ENCODE results near the gene BTNL8. TPM values are rescaled to one million over a fixed set of nuclear protein-coding genes. Genes with fewer than 3 reads are reported as not detected.
A peak's percentile ranks its signal among the peaks of the same experiment; 100 is the strongest.
"Not testable (repeated sequence)": the region's sequence is repeated elsewhere in the genome, so short reads cannot be mapped to it uniquely, and the experiment has no call there.

The BTNL8 gene
- total RNA-seq, 2 experiments from 2014 or later, result not detected

DNA sequence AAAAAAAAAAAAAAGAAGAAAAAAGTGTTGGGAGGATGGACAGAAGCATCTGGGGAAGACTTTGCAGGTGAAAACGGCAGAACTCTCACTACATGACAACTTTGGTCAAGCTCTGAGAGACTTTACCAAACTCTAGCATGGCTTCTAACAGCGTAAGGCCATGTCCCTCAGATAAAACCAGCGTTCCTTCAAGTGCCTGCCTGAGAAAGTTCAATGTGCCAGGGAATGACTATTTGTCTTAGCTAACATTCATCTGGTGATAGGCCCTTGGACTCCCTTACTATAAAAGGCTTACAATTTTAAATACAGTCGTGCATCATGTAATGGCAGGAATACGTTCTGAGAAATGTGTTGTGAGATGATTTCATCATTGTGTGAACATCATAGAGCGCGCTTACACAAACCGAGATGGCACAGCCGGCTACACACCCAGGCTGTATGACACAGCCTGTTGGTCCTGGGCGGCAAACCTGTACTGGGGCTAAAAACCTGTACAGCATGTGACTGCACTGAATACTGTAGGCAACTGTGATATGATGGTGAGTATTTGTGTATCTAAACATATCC is 23.0 kb upstream of the BTNL8 start:
- H3K4me3 Mint-ChIP-seq, result no peak overlapping the region
- no peaks in the 10 kb centered on the region for H3K9me3 ChIP-seq (ENCODE audit: control insufficient read depth in 1 of 2, insufficient read depth in 1 of 2, low read length in 2 of 2)
- no peaks in the 10 kb centered on the region for H3K36me3 Mint-ChIP-seq (ENCODE audit: low read depth)
- H3K27ac Mint-ChIP-seq, result no peak overlapping the region
- H3K27me3 Mint-ChIP-seq, result no peaks in the 10 kb centered on the region
- intact Hi-C loops (cut with DNase I, micrococcal nuclease), result no loop called here
- no peaks in the 10 kb centered on the region for H3K36me3 ChIP-seq (ENCODE audit: insufficient read depth, low read length)
- POLR2A ChIA-PET, result no interaction called here
- H3K4me1 ChIP-seq (ENCODE audit: insufficient read depth, low read length), result peaks cover 9% of the 10 kb centered on the region
- H3K4me3 ChIP-seq (ENCODE audit: low read length), result no peak overlapping the region
- ATAC-seq (ENCODE audit: poor library complexity) (no peak), DNase-seq (no peak)
- no peaks in the 10 kb centered on the region for H3K9me3 Mint-ChIP-seq
- H3K27me3 ChIP-seq (ENCODE audit: control insufficient read depth in 1 of 2, insufficient read depth in 2 of 2, low read length in 2 of 2), result no peaks in the 10 kb centered on the region
- no peak overlapping the region for H3K27ac ChIP-seq (ENCODE audit: low read depth in 1 of 2, low read length in 2 of 2)
- CTCF ChIA-PET, result no interaction called here
- no peak for TF ChIP-seq CTCF (IDR thresholded peaks at IDR 0.05)
- H3K4me1 Mint-ChIP-seq (ENCODE audit: low read depth), result no peaks in the 10 kb centered on the region

DNA sequence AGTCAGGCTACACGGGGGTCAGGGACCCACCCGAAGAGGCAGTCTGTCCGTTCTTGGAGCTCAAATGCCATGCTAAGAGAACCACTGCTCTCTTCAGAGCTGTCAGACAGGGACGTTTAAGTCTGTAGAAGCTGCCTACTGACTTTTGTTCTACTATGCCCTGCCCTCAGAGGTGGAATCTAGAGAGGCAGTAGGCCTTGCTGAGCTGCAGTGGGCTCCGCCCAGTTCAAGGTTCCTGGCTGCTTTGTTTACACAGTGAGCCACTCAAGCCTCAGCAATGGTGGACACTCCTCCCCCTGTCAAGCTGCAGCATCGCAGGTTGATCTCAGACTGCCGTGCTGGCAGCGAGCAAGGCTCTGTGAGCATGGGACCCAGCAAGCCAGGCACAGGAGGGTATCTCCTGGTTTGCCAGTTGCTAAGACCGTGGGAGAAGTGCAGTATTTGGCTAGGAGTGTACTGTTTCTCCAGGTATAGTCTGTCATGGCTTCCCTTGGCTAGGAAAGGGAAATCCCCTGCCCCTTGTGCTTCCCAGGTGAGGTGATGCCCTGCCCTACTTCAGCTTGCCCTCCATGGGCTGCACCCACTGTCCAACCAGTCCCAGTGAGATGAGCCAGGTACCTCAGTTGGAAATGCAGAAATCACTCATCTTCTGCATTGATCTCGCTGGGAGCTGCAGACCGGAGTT is 13.0 kb upstream of the BTNL8 start:
- H3K4me3 Mint-ChIP-seq; intact Hi-C loops (cut with DNase I, micrococcal nuclease): not testable (repeated sequence)

GRCh38 chr5:180889381-180889780 is 9.6 kb upstream of the BTNL8 start:
- H3K9me3 Mint-ChIP-seq, result no peaks in the 10 kb centered on the region
- H3K36me3 ChIP-seq (ENCODE audit: insufficient read depth, low read length), result no peaks in the 10 kb centered on the region
- DNase-seq (peak in 1 of 14 experiments; percentile 10), ATAC-seq (ENCODE audit: poor library complexity) (no peak)
- H3K9me3 ChIP-seq (ENCODE audit: control insufficient read depth in 1 of 2, insufficient read depth in 1 of 2, low read length in 2 of 2), result peaks cover 0 to 9% of the 10 kb centered on the region in 2 experiments
- H3K27me3 ChIP-seq (ENCODE audit: control insufficient read depth in 1 of 2, insufficient read depth in 2 of 2, low read length in 2 of 2), result peaks cover 7 to 14% of the 10 kb centered on the region in 2 experiments
- TF ChIP-seq CTCF (IDR thresholded peaks at IDR 0.05), result no peak
- ChIA-PET CTCF (no interaction called here), POLR2A (interaction anchor here (0.9 kb wide), 1 partner anchor 223 kb away, joined by 3 read pairs; no protein-coding TSS in a partner anchor)
- H3K4me3 Mint-ChIP-seq, result no peak overlapping the region
- H3K27me3 Mint-ChIP-seq, result peaks cover 68% of the 10 kb centered on the region
- no peaks in the 10 kb centered on the region for H3K4me1 Mint-ChIP-seq (ENCODE audit: low read depth)
- no peak overlapping the region for H3K27ac ChIP-seq (ENCODE audit: low read depth in 1 of 2, low read length in 2 of 2)
- intact Hi-C loops (cut with DNase I, micrococcal nuclease), result no loop called here
- no peak overlapping the region for H3K27ac Mint-ChIP-seq
- no peak overlapping the region for H3K4me3 ChIP-seq (ENCODE audit: low read length)
- H3K4me1 ChIP-seq (ENCODE audit: insufficient read depth, low read length), result no peaks in the 10 kb centered on the region
- no peaks in the 10 kb centered on the region for H3K36me3 Mint-ChIP-seq (ENCODE audit: low read depth)

More for the DNA sequence above, 13.0 kb upstream of the BTNL8 start:
- H3K4me1 Mint-ChIP-seq (ENCODE audit: low read depth); POLR2A ChIA-PET; H3K9me3 ChIP-seq (ENCODE audit: control insufficient read depth in 1 of 2, insufficient read depth in 1 of 2, low read length in 2 of 2); H3K27ac ChIP-seq (ENCODE audit: low read depth in 1 of 2, low read length in 2 of 2); CTCF ChIA-PET; H3K4me3 ChIP-seq (ENCODE audit: low read length); H3K36me3 Mint-ChIP-seq (ENCODE audit: low read depth); H3K4me1 ChIP-seq (ENCODE audit: insufficient read depth, low read length); ATAC-seq (ENCODE audit: poor library complexity); H3K36me3 ChIP-seq (ENCODE audit: insufficient read depth, low read length); H3K9me3 Mint-ChIP-seq; DNase-seq; H3K27ac Mint-ChIP-seq: not testable (repeated sequence)
- peaks cover 72% of the 10 kb centered on the region for H3K27me3 Mint-ChIP-seq
- peaks cover 7 to 14% of the 10 kb centered on the region in 2 experiments for H3K27me3 ChIP-seq (ENCODE audit: control insufficient read depth in 1 of 2, insufficient read depth in 2 of 2, low read length in 2 of 2)

DNA sequence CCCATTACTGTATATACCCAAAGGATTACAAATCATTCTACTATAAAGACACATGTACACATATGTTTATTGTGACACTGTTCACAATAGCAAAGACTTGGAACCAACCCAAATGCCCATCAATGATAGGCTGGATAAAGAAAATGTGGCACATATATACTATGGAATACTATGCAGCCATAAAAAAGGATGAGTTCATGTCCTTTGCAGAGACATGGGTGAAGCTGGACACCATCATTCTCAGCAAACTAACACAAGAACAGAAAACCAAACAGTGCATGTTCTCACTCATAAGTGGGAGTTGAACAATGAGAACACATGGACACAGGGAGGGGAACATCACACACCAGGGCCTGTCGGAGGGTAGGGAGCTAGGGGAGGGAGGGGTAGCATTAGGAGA is 3.6 kb upstream of the BTNL8 start:
- DNase-seq; H3K4me1 Mint-ChIP-seq (ENCODE audit: low read depth); H3K4me3 ChIP-seq (ENCODE audit: low read length); H3K36me3 ChIP-seq (ENCODE audit: insufficient read depth, low read length); H3K27ac Mint-ChIP-seq; POLR2A ChIA-PET; H3K4me1 ChIP-seq (ENCODE audit: insufficient read depth, low read length); H3K27ac ChIP-seq (ENCODE audit: low read depth in 1 of 2, low read length in 2 of 2); H3K27me3 ChIP-seq (ENCODE audit: control insufficient read depth in 1 of 2, insufficient read depth in 2 of 2, low read length in 2 of 2); CTCF ChIA-PET; ATAC-seq (ENCODE audit: poor library complexity); H3K4me3 Mint-ChIP-seq; H3K36me3 Mint-ChIP-seq (ENCODE audit: low read depth); H3K9me3 ChIP-seq (ENCODE audit: control insufficient read depth in 1 of 2, insufficient read depth in 1 of 2, low read length in 2 of 2); intact Hi-C loops (cut with DNase I, micrococcal nuclease): not testable (repeated sequence)
- peaks cover 11% of the 10 kb centered on the region for H3K9me3 Mint-ChIP-seq
- H3K27me3 Mint-ChIP-seq, result peaks cover 27% of the 10 kb centered on the region
